Measurements from ENCODE around the gene FIG4. TPM values are rescaled to one million over a fixed set of nuclear protein-coding genes. Genes with fewer than 3 reads are reported as not detected.
"Not testable (repeated sequence)": the region's sequence is repeated elsewhere in the genome, so short reads cannot be mapped to it uniquely, and the experiment has no call there.

Gene FIG4
- total RNA-seq, 1 donor from 2014 or later, result 11.7 TPM

GRCh38 chr6:109759098-109759955 lies 68.2 kb downstream of the FIG4 start:
- no peak for DNase-seq (ENCODE audit: low read depth)

GRCh38 chr6:109760208-109760607 lies 69.1 kb downstream of the FIG4 start:
- DNase-seq (ENCODE audit: low read depth), result no peak

- DNase-seq (ENCODE audit: low read depth), result no peak
These were observed 71.1 kb downstream of the FIG4 start for GRCh38 chr6:109762166-109762565.

- DNase-seq (ENCODE audit: low read depth), result no peak
These were observed 71.8 kb downstream of the FIG4 start for GRCh38 chr6:109762769-109763441.

GRCh38 chr6:109766167-109766566 lies 75.1 kb downstream of the FIG4 start:
- no peak for DNase-seq (ENCODE audit: low read depth)

GRCh38 chr6:109767961-109768360 lies 76.9 kb downstream of the FIG4 start:
- DNase-seq (ENCODE audit: low read depth), result peak; percentile 36

- no peak for DNase-seq (ENCODE audit: low read depth)
These were observed 77.4 kb downstream of the FIG4 start for GRCh38 chr6:109768485-109768884.

- no peak for DNase-seq (ENCODE audit: low read depth)
These were observed 78.1 kb downstream of the FIG4 start for GRCh38 chr6:109769213-109769612.

GRCh38 chr6:109770047-109770446 lies 79.0 kb downstream of the FIG4 start:
- no peak for DNase-seq (ENCODE audit: low read depth)

- no peak for DNase-seq (ENCODE audit: low read depth)
These were observed 79.7 kb downstream of the FIG4 start for GRCh38 chr6:109770779-109771178.

GRCh38 chr6:109771939-109772755 lies 81.1 kb downstream of the FIG4 start:
- DNase-seq (ENCODE audit: low read depth), result not testable (repeated sequence)

GRCh38 chr6:109772883-109773431 lies 81.9 kb downstream of the FIG4 start:
- DNase-seq (ENCODE audit: low read depth), result peak; percentile 13

GRCh38 chr6:109781001-109781400 lies 89.9 kb downstream of the FIG4 start:
- peak; percentile 17 for DNase-seq (ENCODE audit: low read depth)

GRCh38 chr6:109782491-109782999 lies 91.4 kb downstream of the FIG4 start:
- DNase-seq (ENCODE audit: low read depth), result no peak

- DNase-seq (ENCODE audit: low read depth), result no peak
These were observed 92.3 kb downstream of the FIG4 start for GRCh38 chr6:109783250-109783986.

- DNase-seq (ENCODE audit: low read depth), result no peak
These were observed 96.2 kb downstream of the FIG4 start for GRCh38 chr6:109787312-109787711.

GRCh38 chr6:109788687-109789086 lies 97.6 kb downstream of the FIG4 start:
- no peak for DNase-seq (ENCODE audit: low read depth)

- peak; percentile 48 for DNase-seq (ENCODE audit: low read depth)
These were observed 99.0 kb downstream of the FIG4 start for GRCh38 chr6:109790131-109790530.

- peak; percentile 67 for DNase-seq (ENCODE audit: low read depth)
These were observed 100.2 kb downstream of the FIG4 start for GRCh38 chr6:109791301-109791700.

- DNase-seq (ENCODE audit: low read depth), result no peak
These were observed 101.9 kb downstream of the FIG4 start for GRCh38 chr6:109793021-109793420.
